WI38 (cell line): ENCODE measurements around the gene KIF16B.

ENCODE experiments used
- H3K4me3 ChIP-seq: 2 replicates; pipeline ENCODE4 v1.5.1; 2011; ENCODE audit warnings: low read depth, mild to moderate bottlenecking, control low read depth, low read length
- CTCF ChIP-seq: IDR thresholded peaks from 2 replicates; pipeline ENCODE4 v1.5.1; 2012; ENCODE audit warnings: low read depth, mild to moderate bottlenecking, control low read depth, low read length

KIF16B gene

DNA sequence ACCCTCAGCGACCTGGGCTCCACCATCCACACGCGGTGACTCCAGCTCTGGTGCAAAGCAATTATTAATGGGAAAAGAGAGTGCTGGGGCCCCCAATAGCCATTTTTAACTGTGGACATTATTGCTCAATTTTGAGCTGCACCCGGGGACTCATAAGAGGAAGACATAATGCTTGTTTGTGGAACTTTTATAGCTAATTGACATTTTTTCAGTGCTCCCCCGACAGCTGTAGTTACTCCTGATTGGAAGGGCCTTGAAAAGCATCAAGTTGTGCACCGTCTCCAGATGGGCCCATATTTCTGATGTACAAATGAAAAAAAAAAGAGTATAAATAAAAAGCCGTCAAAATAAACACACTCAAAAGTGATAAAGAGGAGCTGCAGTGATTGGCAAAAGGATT lies 327.0 kb downstream of the KIF16B start:
- no peak overlapping the region for H3K4me3 ChIP-seq
- no peak for TF ChIP-seq CTCF

GRCh38 chr20:16245879-16246278 lies 327.4 kb downstream of the KIF16B start:
- no peak for TF ChIP-seq CTCF

GRCh38 chr20:16244892-16245291 lies 328.4 kb downstream of the KIF16B start:
- no peak overlapping the region for H3K4me3 ChIP-seq
- no peak for TF ChIP-seq CTCF

More at GRCh38 chr20:16245879-16246278, 327.4 kb downstream of the KIF16B start:
- no peak overlapping the region for H3K4me3 ChIP-seq

DNA sequence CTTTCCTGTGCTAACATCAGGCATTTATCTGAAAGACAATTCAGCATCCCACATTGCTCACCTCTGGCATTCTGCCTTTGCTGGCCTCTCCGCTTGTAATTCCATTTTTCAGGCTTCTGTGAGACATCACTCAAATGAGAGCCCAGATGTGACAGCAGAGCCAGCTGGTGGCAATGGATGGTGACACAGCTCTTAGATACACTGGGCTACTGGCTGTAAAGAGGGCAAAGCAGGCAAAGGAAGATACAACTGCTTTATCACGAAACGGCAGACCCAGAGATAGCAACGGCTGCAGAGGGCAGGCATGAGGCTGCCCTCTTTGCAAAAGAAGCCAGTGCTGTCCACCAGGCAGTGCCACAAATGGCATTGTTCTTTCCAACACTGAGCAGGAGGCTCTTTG lies 329.8 kb downstream of the KIF16B start:
- H3K4me3 ChIP-seq = no peak overlapping the region
- TF ChIP-seq CTCF = no peak

- no peak for TF ChIP-seq CTCF
- no peak overlapping the region for H3K4me3 ChIP-seq
Observed at GRCh38 chr20:16241911-16242310, 331.3 kb downstream of the KIF16B start.

DNA sequence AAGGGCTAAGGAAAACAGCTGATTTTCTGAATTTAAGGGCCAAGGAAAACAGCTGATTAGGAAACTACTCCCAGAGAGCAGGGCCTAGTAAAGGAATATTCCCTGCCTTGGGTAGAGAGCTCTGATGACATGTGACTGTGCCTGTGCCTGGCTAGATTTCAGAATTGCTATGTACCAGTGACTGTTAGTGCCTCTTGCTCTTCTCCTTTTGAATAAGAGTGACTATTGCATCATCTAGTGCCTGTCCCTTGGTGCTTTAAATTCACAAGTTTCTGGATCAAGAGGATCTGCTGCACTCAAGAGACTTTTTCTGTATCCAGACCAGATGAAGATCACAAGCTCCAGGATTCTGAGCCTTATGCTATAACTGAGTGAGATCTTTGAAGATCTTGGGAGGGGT lies 332.9 kb downstream of the KIF16B start:
- no peak overlapping the region for H3K4me3 ChIP-seq
- TF ChIP-seq CTCF = no peak

DNA sequence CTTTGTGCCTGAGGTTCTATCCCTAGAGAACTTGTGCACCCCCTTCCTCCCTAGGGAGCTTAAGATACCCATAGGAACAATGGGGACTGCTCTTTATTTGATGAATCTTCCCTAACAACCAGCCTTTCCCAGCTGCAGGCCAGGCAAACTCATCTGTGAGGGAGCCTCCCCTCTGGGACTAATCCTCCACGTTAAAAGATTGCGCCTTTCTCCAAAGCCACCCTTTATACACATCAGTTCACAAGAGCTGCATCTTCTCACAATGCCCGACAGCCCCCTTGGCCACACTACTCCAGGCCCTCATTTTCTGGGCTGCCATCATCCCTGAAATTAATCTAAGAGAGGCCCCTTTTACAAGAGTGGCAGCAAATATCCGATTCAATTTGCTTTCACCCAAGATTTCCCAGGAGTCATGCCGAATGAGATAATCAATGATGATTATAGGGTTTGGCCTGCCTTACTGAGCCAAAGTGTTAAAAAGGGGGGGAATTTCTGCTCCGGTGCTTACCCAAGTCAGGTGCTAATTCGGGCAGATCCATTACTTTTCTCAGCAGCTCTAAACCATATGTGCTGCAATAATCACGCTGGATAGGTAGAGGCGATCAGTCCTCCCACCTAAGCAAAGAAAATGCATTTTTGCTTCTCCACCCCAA lies 336.5 kb downstream of the KIF16B start:
- H3K4me3 ChIP-seq = no peak overlapping the region
- TF ChIP-seq CTCF = no peak
